ENCODE data around the gene KIAA1958. TPM values are rescaled to one million over a fixed set of nuclear protein-coding genes. Genes with fewer than 3 reads are reported as not detected.

Gene KIAA1958
- polyA plus RNA-seq, 3 donors = 1.9 to 4.2 (median 1.9) TPM

- Histone ChIP-seq H4K20me1 (ENCODE audit: insufficient read depth, low read length) (no peaks in the 10 kb centered on the region), H3K4me1 (ENCODE audit: control insufficient read depth in 1 of 2, insufficient read depth in 2 of 2, low read length in 2 of 2) (peaks cover 6 to 13% of the 10 kb centered on the region in 2 donors), H3K27me3 (ENCODE audit: control insufficient read depth in 2 of 2, insufficient read depth in 2 of 2, low read length in 2 of 2) (no peaks in the 10 kb centered on the region), H2AFZ (ENCODE audit: insufficient read depth, low read depth, low read length, poor library complexity, severe bottlenecking) (no peak overlapping the region), H3K4me2 (replicated peaks; ENCODE audit: extremely low read depth, low read length, poor library complexity, severe bottlenecking) (no peak overlapping the region), H3K9me3 (replicated peaks in 1 of 2; ENCODE audit: control insufficient read depth in 1 of 2, insufficient read depth in 1 of 2, low read length in 2 of 2) (no peaks in the 10 kb centered on the region), H3K9ac (ENCODE audit: insufficient read depth, low read length, poor library complexity, severe bottlenecking) (no peak overlapping the region), H3K79me2 (ENCODE audit: insufficient read depth, low read length) (no peaks in the 10 kb centered on the region), H3K4me3 (replicated peaks in 1 of 3; ENCODE audit: low read depth in 2 of 3, low read length in 3 of 3) (no peak overlapping the region), H3K27ac (ENCODE audit: low read depth in 1 of 2, low read length in 2 of 2) (no peak overlapping the region), H3K36me3 (replicated peaks in 1 of 2; ENCODE audit: control insufficient read depth in 1 of 2, insufficient read depth in 2 of 2, low read length in 2 of 2) (no peaks in the 10 kb centered on the region)
- Mint-ChIP-seq H3K9me3 (no peaks in the 10 kb centered on the region), H3K36me3 (peaks cover 0 to 3% of the 10 kb centered on the region in 2 donors), H3K27me3 (ENCODE audit: low read depth in 3 of 3) (peaks cover 0 to 2% (median 0%) of the 10 kb centered on the region in 3 donors), H3K4me3 (no peak overlapping the region), H3K4me1 (peaks cover 8% of the 10 kb centered on the region), H3K27ac (no peak overlapping the region)
- WGBS (ENCODE audit: insufficient coverage) = 100% methylated on average over 2 of the region's 7 CpGs
- no peak for TF ChIP-seq CTCF (IDR thresholded peaks at IDR 0.05)
- DNase-seq = no peak
- intact Hi-C loops (cut with micrococcal nuclease) = no loop called here
These were observed 138.4 kb downstream of the KIAA1958 start for GRCh38 chr9:112624711-112625707.

GRCh38 chr9:112629671-112630485 lies 143.3 kb downstream of the KIAA1958 start:
- Histone ChIP-seq H4K20me1 (ENCODE audit: insufficient read depth, low read length) (no peaks in the 10 kb centered on the region), H3K9me3 (replicated peaks in 1 of 2; ENCODE audit: control insufficient read depth in 1 of 2, insufficient read depth in 1 of 2, low read length in 2 of 2) (no peaks in the 10 kb centered on the region), H3K79me2 (ENCODE audit: insufficient read depth, low read length) (no peaks in the 10 kb centered on the region), H3K36me3 (replicated peaks in 1 of 2; ENCODE audit: control insufficient read depth in 1 of 2, insufficient read depth in 2 of 2, low read length in 2 of 2) (no peaks in the 10 kb centered on the region), H3K27me3 (ENCODE audit: control insufficient read depth in 2 of 2, insufficient read depth in 2 of 2, low read length in 2 of 2) (no peaks in the 10 kb centered on the region), H2AFZ (ENCODE audit: insufficient read depth, low read depth, low read length, poor library complexity, severe bottlenecking) (no peak overlapping the region), H3K4me3 (replicated peaks in 1 of 3; ENCODE audit: low read depth in 2 of 3, low read length in 3 of 3) (no peak overlapping the region), H3K4me2 (replicated peaks; ENCODE audit: extremely low read depth, low read length, poor library complexity, severe bottlenecking) (no peak overlapping the region), H3K9ac (ENCODE audit: insufficient read depth, low read length, poor library complexity, severe bottlenecking) (no peak overlapping the region), H3K4me1 (ENCODE audit: control insufficient read depth in 1 of 2, insufficient read depth in 2 of 2, low read length in 2 of 2) (peaks cover 0 to 4% of the 10 kb centered on the region in 2 donors), H3K27ac (ENCODE audit: low read depth in 1 of 2, low read length in 2 of 2) (no peak overlapping the region)
- no peak for DNase-seq
- TF ChIP-seq CTCF (IDR thresholded peaks at IDR 0.05) = no peak
- H3K27ac Mint-ChIP-seq = no peak overlapping the region
- intact Hi-C loops (cut with micrococcal nuclease) = no loop called here
- no peak overlapping the region for H3K4me3 Mint-ChIP-seq
- peaks cover 4% of the 10 kb centered on the region for H3K4me1 Mint-ChIP-seq
- 88% methylated on average over 1 of the region's 6 CpGs for WGBS (ENCODE audit: insufficient coverage)
- peaks cover 0 to 3% of the 10 kb centered on the region in 2 donors for H3K36me3 Mint-ChIP-seq
- H3K9me3 Mint-ChIP-seq = peaks cover 0 to 8% (median 3%) of the 10 kb centered on the region in 7 donors
- H3K27me3 Mint-ChIP-seq (ENCODE audit: low read depth in 3 of 3) = peaks cover 0 to 2% (median 0%) of the 10 kb centered on the region in 3 donors

Data from CD14-positive monocyte (primary cell).